DOHH2 (cell line): ENCODE measurements around the gene KRT74.

Experiments used
- H3F3A ChIP-seq: fragments of 200-600 bp; sonication (generic), shearing (Covaris generic); 2 replicates; pipeline ENCODE4 v1.6.0; 2016; ENCODE audit warnings: antibody characterized with exemption, mild to moderate bottlenecking; ENCODE audit not compliant: control insufficient read depth, insufficient read depth
- H3K27ac ChIP-seq: fragments of 200-600 bp; sonication (generic); 2 replicates; pipeline ENCODE4 v1.5.1; 2014; ENCODE audit warnings: low read depth, mild to moderate bottlenecking, low read length, moderate library complexity
- H3K27me3 ChIP-seq: fragments of 200-600 bp; sonication (generic); 2 replicates; pipeline ENCODE4 v1.6.1; 2014; ENCODE audit warnings: mild to moderate bottlenecking, low read length, mixed read lengths; ENCODE audit not compliant: control insufficient read depth
- H3K36me3 ChIP-seq: fragments of 200-600 bp; sonication (generic); 2 replicates; pipeline ENCODE4 v1.6.1; 2014; ENCODE audit warnings: mild to moderate bottlenecking, low read length, moderate library complexity, mixed read lengths; ENCODE audit not compliant: control insufficient read depth
- H3K4me1 ChIP-seq: fragments of 200-600 bp; sonication (generic); 2 replicates; pipeline ENCODE4 v1.6.1; 2014; ENCODE audit warnings: mild to moderate bottlenecking, low read length, mixed read lengths; ENCODE audit not compliant: control insufficient read depth
- H3K4me2 ChIP-seq: fragments of 200-600 bp; sonication (generic); 2 replicates; pipeline ENCODE4 v1.6.0; 2014; ENCODE audit warnings: mild to moderate bottlenecking, low read length, moderate library complexity
- H3K4me3 ChIP-seq: fragments of 200-600 bp; sonication (generic); 2 replicates; pipeline ENCODE4 v1.5.1; 2014; ENCODE audit warnings: mild to moderate bottlenecking, low read length, mixed read lengths
- H3K79me2 ChIP-seq: fragments of 200-600 bp; sonication (generic); 2 replicates; pipeline ENCODE4 v1.6.1; 2014; ENCODE audit warnings: mild to moderate bottlenecking, low read length, mixed read lengths; ENCODE audit not compliant: control insufficient read depth
- H3K9me2 ChIP-seq: fragments of 200-600 bp; sonication (generic); replicated peaks from 2 replicates; pipeline ENCODE4 v1.6.1; 2014; ENCODE audit warnings: mild to moderate bottlenecking, low read length, mixed read lengths; ENCODE audit not compliant: control insufficient read depth
- H3K9me3 ChIP-seq: fragments of 200-600 bp; sonication (generic); 2 replicates; pipeline ENCODE4 v1.6.1; 2014; ENCODE audit warnings: antibody characterized with exemption, low read length, mixed read lengths; ENCODE audit not compliant: control insufficient read depth, insufficient read depth
- H4K20me1 ChIP-seq: fragments of 200-600 bp; sonication (generic); 2 replicates; pipeline ENCODE4 v1.6.0; 2014; ENCODE audit warnings: low read depth, mild to moderate bottlenecking, antibody characterized with exemption, low read length, moderate library complexity; ENCODE audit not compliant: control insufficient read depth, insufficient read depth
- CTCF ChIP-seq: fragments of 200-600 bp; sonication (generic); IDR thresholded peaks from one replicate; pipeline ENCODE4 v1.5.1; 2014; ENCODE audit warnings: antibody characterized with exemption, mild to moderate bottlenecking, low read depth, low read length; ENCODE audit not compliant: poor library complexity, severe bottlenecking
- EZH2phosphoT487 ChIP-seq: fragments of 200-600 bp; sonication (generic); IDR thresholded peaks from 2 replicates; pipeline ENCODE4 v1.6.1; 2017; ENCODE audit warnings: borderline replicate concordance, mild to moderate bottlenecking, antibody characterized with exemption, low read length, moderate library complexity, mixed read lengths

Gene KRT74

GRCh38 chr12:52532636-52533035 is 41.0 kb downstream of the KRT74 start:
- no peak overlapping the region for H3K27ac ChIP-seq
- no peaks in the 10 kb centered on the region for H3F3A ChIP-seq
- H3K4me2 ChIP-seq: no peak overlapping the region
- no peaks in the 10 kb centered on the region for H4K20me1 ChIP-seq
- H3K4me1 ChIP-seq: no peaks in the 10 kb centered on the region
- no peaks in the 10 kb centered on the region for H3K27me3 ChIP-seq
- no peaks in the 10 kb centered on the region for H3K79me2 ChIP-seq
- H3K4me3 ChIP-seq: no peak overlapping the region
- no peaks in the 10 kb centered on the region for H3K36me3 ChIP-seq
- TF ChIP-seq CTCF (no peak), EZH2phosphoT487 (no peak)
- no peaks in the 10 kb centered on the region for H3K9me2 ChIP-seq
- H3K9me3 ChIP-seq: no peaks in the 10 kb centered on the region

- no peaks in the 10 kb centered on the region for H3K27me3 ChIP-seq
- H3K36me3 ChIP-seq: no peaks in the 10 kb centered on the region
- no peaks in the 10 kb centered on the region for H3F3A ChIP-seq
- no peaks in the 10 kb centered on the region for H4K20me1 ChIP-seq
- H3K4me2 ChIP-seq: no peak overlapping the region
- H3K4me1 ChIP-seq: no peaks in the 10 kb centered on the region
- no peaks in the 10 kb centered on the region for H3K79me2 ChIP-seq
- H3K4me3 ChIP-seq: no peak overlapping the region
- H3K9me3 ChIP-seq: no peaks in the 10 kb centered on the region
- no peak overlapping the region for H3K27ac ChIP-seq
- TF ChIP-seq EZH2phosphoT487: no peak
- no peak for TF ChIP-seq CTCF
- no peaks in the 10 kb centered on the region for H3K9me2 ChIP-seq
Measured at GRCh38 chr12:52531566-52532300, 41.9 kb downstream of the KRT74 start.

GRCh38 chr12:52530905-52531304 is 42.7 kb downstream of the KRT74 start:
- H3K9me3 ChIP-seq: no peaks in the 10 kb centered on the region
- no peaks in the 10 kb centered on the region for H3K27me3 ChIP-seq
- no peak overlapping the region for H3K27ac ChIP-seq
- H3K36me3 ChIP-seq: no peaks in the 10 kb centered on the region
- H3K4me1 ChIP-seq: no peaks in the 10 kb centered on the region
- no peak overlapping the region for H3K4me3 ChIP-seq
- TF ChIP-seq CTCF (no peak), EZH2phosphoT487 (no peak)
- no peaks in the 10 kb centered on the region for H3K79me2 ChIP-seq
- H3K9me2 ChIP-seq: no peaks in the 10 kb centered on the region
- no peaks in the 10 kb centered on the region for H4K20me1 ChIP-seq
- no peak overlapping the region for H3K4me2 ChIP-seq
- H3F3A ChIP-seq: no peaks in the 10 kb centered on the region
